H1 (cell line): Measurements from ENCODE around the gene MIX23. TPM values are rescaled to one million over a fixed set of nuclear protein-coding genes. Genes with fewer than 3 reads are reported as not detected.
A peak's percentile ranks its signal among the peaks of the same experiment; 100 is the strongest.

Source experiments
- BACH1 ChIP-seq: IDR thresholded peaks from 2 replicates; pipeline ENCODE4 v1.6.1; 2012; ENCODE audit warnings: low read length, improper control_type of control experiment
- BRCA1 ChIP-seq: IDR thresholded peaks from 2 replicates; pipeline ENCODE4 v1.6.1; 2012; ENCODE audit warnings: low read depth, low read length, improper control_type of control experiment
- CHD1 ChIP-seq: IDR thresholded peaks from 2 replicates; pipeline ENCODE4 v1.6.1; 2012; ENCODE audit warnings: low read depth, low read length, improper control_type of control experiment
- CREB1 ChIP-seq: IDR thresholded peaks from 2 replicates; pipeline ENCODE4 v1.6.1; 2012; ENCODE audit warnings: inconsistent platforms
- HDAC2 ChIP-seq, 2 experiments: fragments of 300-600 bp in 1 of 2; sonication (generic) in 1 of 2; IDR thresholded peaks; 2 replicates each; pipeline ENCODE4 v1.6.1; 2011 to 2012; ENCODE audit warnings: low read depth in 2 of 2, low read length in 2 of 2, mild to moderate bottlenecking in 2 of 2, moderate library complexity in 2 of 2, borderline replicate concordance in 1 of 2, inconsistent platforms in 1 of 2
- KDM4A ChIP-seq: IDR thresholded peaks from one replicate; pipeline ENCODE4 v1.7.1; 2012; ENCODE audit warnings: low read depth, mild to moderate bottlenecking, moderate library complexity, low read length, inconsistent platforms; ENCODE audit not compliant: severe bottlenecking
- MAFK ChIP-seq: IDR thresholded peaks from 2 replicates; pipeline ENCODE4 v1.6.1; 2012; ENCODE audit warnings: low read depth, mild to moderate bottlenecking, improper control_type of control experiment, low read length
- SAP30 ChIP-seq: fragments of 300-600 bp; sonication (generic); IDR thresholded peaks from 2 replicates; pipeline ENCODE4 v1.7.1; 2012; ENCODE audit warnings: low read length, moderate library complexity, mild to moderate bottlenecking, inconsistent platforms; ENCODE audit not compliant: insufficient read depth, insufficient replicate concordance
- SIRT6 ChIP-seq: IDR thresholded peaks from one replicate; pipeline ENCODE4 v1.7.1; 2012; ENCODE audit warnings: low read length, inconsistent platforms
- TBP ChIP-seq: IDR thresholded peaks from 2 replicates; pipeline ENCODE4 v1.6.1; 2011; ENCODE audit warnings: low read depth, low read length, improper control_type of control experiment
- USF2 ChIP-seq: IDR thresholded peaks from 2 replicates; pipeline ENCODE4 v1.6.1; 2011; ENCODE audit warnings: low read length, improper control_type of control experiment
- YY1 ChIP-seq: IDR thresholded peaks from 2 replicates; pipeline ENCODE4 v1.6.1; 2011; ENCODE audit warnings: low read depth, mild to moderate bottlenecking, low read length
- polyA plus RNA-seq, 7 experiments: library from polyadenylated mRNA; depleted of rRNA in 3 of 7; stranded (reverse) in 5 of 7; unstranded in 2 of 7; fragments of >200 nt in 5 of 7; fragments of 200-250 nt in 2 of 7; gene quantifications; 1 replicate in 5 of 7; 2 replicates in 1 of 7; 4 replicates in 1 of 7; pipeline versions ENCODE4 v1.2.1 to v1.2.3, GENCODE V29; 2011 to 2013; ENCODE audit warnings: missing spikeins in 2 of 7, mixed read lengths in 2 of 7
- total RNA-seq: library from RNA; stranded (reverse); fragmentation: NEBNext Ultra II Directional; extraction: Animal tissue kit (Norgen Biotek cat#: 25700); gene quantifications from 2 replicates; pipeline ENCODE4 v1.2.1, GENCODE V29; 2021

MIX23 gene
- total and polyA plus RNA-seq, 2 of the 8 experiments (the other 6 are each of a cell fraction or from before 2014, with no cell fraction given): 22.1 to 69.6 TPM

GRCh38 chr3:122415762-122416654, 33.0 kb upstream of the MIX23 start, which contains the start of gene WDR5B (continued):
- TF ChIP-seq USF2: 0 out of 2 replicates have a peak, but pooled peaks have one; percentile 6
- peak; percentile 86 for TF ChIP-seq TBP
- TF ChIP-seq CHD1: no peak
- peak; percentile 28; the same call in 1 of the 2 replicates for TF ChIP-seq CREB1
- TF ChIP-seq YY1: peak; percentile 61
- no peak for TF ChIP-seq MAFK
- TF ChIP-seq BACH1: no peak
- TF ChIP-seq HDAC2 (IDR thresholded peaks at IDR 0.05; ENCODE audit: borderline replicate concordance in 1 of 2, low read depth in 2 of 2, low read length in 2 of 2): peak in 1 of 2 experiments; percentile 80; a peak in 2 of 4 replicates
- peak; percentile 92 for TF ChIP-seq SAP30
- TF ChIP-seq KDM4A: peak; percentile 67
- TF ChIP-seq BRCA1: no peak
- TF ChIP-seq SIRT6: no peak
